ENCODE results near the gene PGM1.

- no peak for TF ChIP-seq POLR2A (IDR thresholded peaks at IDR 0.05)
- no peak for TF ChIP-seq CTCF (IDR thresholded peaks at IDR 0.05 in 8 of 11, conservative IDR thresholded peaks at IDR 0.05 in 3 of 11)
Observed at GRCh38 chr1:63592536-63593302, 492 bp upstream of the PGM1 start.

Measured in spleen (tissue), 7 donors.